Liver (tissue), 3 donors: ENCODE data around the gene AKR1D1.

Source experiments
- EGR1 ChIP-seq, 2 donors: IDR thresholded peaks; 2 replicates each; pipeline ENCODE4 v1.6.1; 2016 to 2018; ENCODE audit warnings: antibody characterized with exemption in 2 of 2, low read depth in 2 of 2
- RAD21 ChIP-seq, 2 donors: IDR thresholded peaks; 2 replicates each; pipeline ENCODE4 v1.6.1; 2016; ENCODE audit warnings: antibody characterized with exemption in 2 of 2, mild to moderate bottlenecking in 2 of 2
- YY1 ChIP-seq: IDR thresholded peaks from 2 replicates; pipeline ENCODE4 v1.6.1; 2016; ENCODE audit warnings: antibody characterized with exemption, mild to moderate bottlenecking
- TF ChIP-seq, protein P1 (sequence below): IDR thresholded peaks from 2 replicates; pipeline ENCODE4 v1.6.1; 2016; ENCODE audit warnings: antibody characterized with exemption
- TF ChIP-seq, protein P2 (sequence below): fragments of 150-350 bp; IDR thresholded peaks from 2 replicates; pipeline ENCODE4 v1.5.1; 2017; ENCODE audit warnings: improper control_type of control experiment, low read depth, low read length; ENCODE audit not compliant: missing input control
- donor health status: healthy.
- donor health status: healthy.

- TF ChIP-seq, protein P1, sequence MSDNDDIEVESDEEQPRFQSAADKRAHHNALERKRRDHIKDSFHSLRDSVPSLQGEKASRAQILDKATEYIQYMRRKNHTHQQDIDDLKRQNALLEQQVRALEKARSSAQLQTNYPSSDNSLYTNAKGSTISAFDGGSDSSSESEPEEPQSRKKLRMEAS = peak; percentile 10
- no peak for TF ChIP-seq EGR1 (IDR thresholded peaks at IDR 0.05; ENCODE audit: low read depth in 2 of 2)
- TF ChIP-seq RAD21 (IDR thresholded peaks at IDR 0.05) = peak; percentile 7 to 47
- TF ChIP-seq, protein P2, sequence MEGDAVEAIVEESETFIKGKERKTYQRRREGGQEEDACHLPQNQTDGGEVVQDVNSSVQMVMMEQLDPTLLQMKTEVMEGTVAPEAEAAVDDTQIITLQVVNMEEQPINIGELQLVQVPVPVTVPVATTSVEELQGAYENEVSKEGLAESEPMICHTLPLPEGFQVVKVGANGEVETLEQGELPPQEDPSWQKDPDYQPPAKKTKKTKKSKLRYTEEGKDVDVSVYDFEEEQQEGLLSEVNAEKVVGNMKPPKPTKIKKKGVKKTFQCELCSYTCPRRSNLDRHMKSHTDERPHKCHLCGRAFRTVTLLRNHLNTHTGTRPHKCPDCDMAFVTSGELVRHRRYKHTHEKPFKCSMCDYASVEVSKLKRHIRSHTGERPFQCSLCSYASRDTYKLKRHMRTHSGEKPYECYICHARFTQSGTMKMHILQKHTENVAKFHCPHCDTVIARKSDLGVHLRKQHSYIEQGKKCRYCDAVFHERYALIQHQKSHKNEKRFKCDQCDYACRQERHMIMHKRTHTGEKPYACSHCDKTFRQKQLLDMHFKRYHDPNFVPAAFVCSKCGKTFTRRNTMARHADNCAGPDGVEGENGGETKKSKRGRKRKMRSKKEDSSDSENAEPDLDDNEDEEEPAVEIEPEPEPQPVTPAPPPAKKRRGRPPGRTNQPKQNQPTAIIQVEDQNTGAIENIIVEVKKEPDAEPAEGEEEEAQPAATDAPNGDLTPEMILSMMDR = no peak
- peak; percentile 45 for TF ChIP-seq YY1
Measured at GRCh38 chr7:138067774-138068173, 8.5 kb upstream of the AKR1D1 start.
